HEK293 (cell line): ENCODE data around the gene CRELD1.

Experiments used
- IKZF3 ChIP-seq: fragments of 450-650 bp; IDR thresholded peaks from 2 replicates; pipeline ENCODE4 v1.5.0; 2018; ENCODE audit warnings: missing biosample characterization, mild to moderate bottlenecking, missing genetic modification characterization, moderate library complexity
- KLF1 ChIP-seq: fragments of 450-650 bp; formaldehyde crosslinking; IDR thresholded peaks from 2 replicates; pipeline ENCODE4 v1.5.1; 2016; ENCODE audit warnings: missing biosample characterization, missing genetic modification characterization
- PRDM1 ChIP-seq: fragments of 450-650 bp; formaldehyde crosslinking; IDR thresholded peaks from 2 replicates; pipeline ENCODE4; 2016; ENCODE audit warnings: missing biosample characterization, missing genetic modification characterization
- YY2 ChIP-seq: fragments of 450-650 bp; formaldehyde crosslinking; IDR thresholded peaks from 2 replicates; pipeline ENCODE4 v1.5.1; 2016; ENCODE audit warnings: missing biosample characterization, missing genetic modification characterization
- ZNF140 ChIP-seq: fragments of 450-650 bp; formaldehyde crosslinking; IDR thresholded peaks from 2 replicates; pipeline ENCODE4 v1.5.1; 2016; ENCODE audit warnings: missing biosample characterization, missing genetic modification characterization
- ZNF19 ChIP-seq: fragments of 450-650 bp; formaldehyde crosslinking; IDR thresholded peaks from 2 replicates; pipeline ENCODE4; 2016; ENCODE audit warnings: missing biosample characterization, missing genetic modification characterization, low read depth
- ZNF202 ChIP-seq: fragments of 450-650 bp; formaldehyde crosslinking; IDR thresholded peaks from 2 replicates; pipeline ENCODE4 v1.5.1; 2016; ENCODE audit warnings: missing biosample characterization, missing genetic modification characterization, borderline replicate concordance
- ZNF214 ChIP-seq: fragments of 450-650 bp; formaldehyde crosslinking; IDR thresholded peaks from 2 replicates; pipeline ENCODE4 v1.5.1; 2017; ENCODE audit warnings: missing biosample characterization, mild to moderate bottlenecking, missing genetic modification characterization, borderline replicate concordance
- ZNF239 ChIP-seq: fragments of 450-650 bp; formaldehyde crosslinking; IDR thresholded peaks from 2 replicates; pipeline ENCODE4 v1.5.1; 2016; ENCODE audit warnings: missing biosample characterization, missing genetic modification characterization
- ZNF341 ChIP-seq: fragments of 450-650 bp; formaldehyde crosslinking; IDR thresholded peaks from 2 replicates; pipeline ENCODE4; 2016; ENCODE audit warnings: low read depth, missing biosample characterization, missing genetic modification characterization
- ZNF350 ChIP-seq: fragments of 450-650 bp; formaldehyde crosslinking; IDR thresholded peaks from 2 replicates; pipeline ENCODE4 v1.5.0; 2017; ENCODE audit warnings: missing biosample characterization, mild to moderate bottlenecking, missing genetic modification characterization
- ZNF521 ChIP-seq: fragments of 450-650 bp; formaldehyde crosslinking; IDR thresholded peaks from 2 replicates; pipeline ENCODE4 v1.5.1; 2017; ENCODE audit warnings: missing biosample characterization, mild to moderate bottlenecking, missing genetic modification characterization
- ZNF529 ChIP-seq: fragments of 450-650 bp; formaldehyde crosslinking; IDR thresholded peaks from 2 replicates; pipeline ENCODE4 v1.5.1; 2017; ENCODE audit warnings: missing genetic modification characterization, missing biosample characterization; ENCODE audit not compliant: insufficient replicate concordance
- ZNF571 ChIP-seq: fragments of 450-650 bp; formaldehyde crosslinking; IDR thresholded peaks from 2 replicates; pipeline ENCODE4 v1.5.0; 2017; ENCODE audit warnings: missing biosample characterization, missing genetic modification characterization
- ZNF624 ChIP-seq: fragments of 450-650 bp; formaldehyde crosslinking; IDR thresholded peaks from 2 replicates; pipeline ENCODE4 v1.5.1; 2017; ENCODE audit warnings: missing biosample characterization, missing genetic modification characterization
- ZNF654 ChIP-seq: fragments of 450-650 bp; formaldehyde crosslinking; IDR thresholded peaks from 2 replicates; pipeline ENCODE4 v1.5.1; 2016; ENCODE audit warnings: low read depth, missing biosample characterization, missing genetic modification characterization
- ZNF658 ChIP-seq: fragments of 450-650 bp; formaldehyde crosslinking; IDR thresholded peaks from 2 replicates; pipeline ENCODE4; 2016; ENCODE audit warnings: missing biosample characterization, missing genetic modification characterization
- ZNF776 ChIP-seq: fragments of 450-650 bp; formaldehyde crosslinking; IDR thresholded peaks from 2 replicates; pipeline ENCODE4 v1.5.0; 2017; ENCODE audit warnings: missing biosample characterization, missing genetic modification characterization, borderline replicate concordance
- ZNF843 ChIP-seq: fragments of 450-650 bp; formaldehyde crosslinking; IDR thresholded peaks from 2 replicates; pipeline ENCODE4 v1.5.1; 2016; ENCODE audit warnings: missing biosample characterization, missing genetic modification characterization
- ZSCAN30 ChIP-seq: fragments of 450-650 bp; IDR thresholded peaks from 2 replicates; pipeline ENCODE4 v1.5.1; 2018; ENCODE audit warnings: missing biosample characterization, mild to moderate bottlenecking, missing genetic modification characterization, moderate library complexity
- TF ChIP-seq, protein P1 (sequence below): fragments of 450-650 bp; formaldehyde crosslinking; IDR thresholded peaks from 2 replicates; pipeline ENCODE4 v1.5.1; 2016; ENCODE audit warnings: missing biosample characterization, missing genetic modification characterization, low read depth
- TF ChIP-seq, protein P2 (sequence below): fragments of 450-650 bp; formaldehyde crosslinking; IDR thresholded peaks from 2 replicates; pipeline ENCODE4 v1.5.1; 2017; ENCODE audit warnings: missing biosample characterization, missing genetic modification characterization
- TF ChIP-seq, protein P3 (sequence below): sonication (generic); formaldehyde crosslinking; IDR thresholded peaks from 2 replicates; pipeline ENCODE4 v1.8.1; 2022; ENCODE audit warnings: mild to moderate bottlenecking, moderate library complexity, missing genetic modification reagents
- TF ChIP-seq, protein P4 (sequence below): fragments of 450-650 bp; formaldehyde crosslinking; IDR thresholded peaks from 2 replicates; pipeline ENCODE4; 2016; ENCODE audit warnings: missing biosample characterization, missing genetic modification characterization
- TF ChIP-seq, protein P5 (sequence below): fragments of 450-650 bp; formaldehyde crosslinking; IDR thresholded peaks from 2 replicates; pipeline ENCODE4 v1.5.1; 2016; ENCODE audit warnings: missing biosample characterization, missing genetic modification characterization
- TF ChIP-seq, protein P6 (sequence below): fragments of 450-650 bp; formaldehyde crosslinking; IDR thresholded peaks from 2 replicates; pipeline ENCODE4 v1.5.1; 2017; ENCODE audit warnings: missing biosample characterization, missing genetic modification characterization
- TF ChIP-seq, protein P7 (sequence below): fragments of 450-650 bp; formaldehyde crosslinking; IDR thresholded peaks from 2 replicates; pipeline ENCODE4 v1.5.1; 2016; ENCODE audit warnings: missing biosample characterization, missing genetic modification characterization

Gene CRELD1

DNA sequence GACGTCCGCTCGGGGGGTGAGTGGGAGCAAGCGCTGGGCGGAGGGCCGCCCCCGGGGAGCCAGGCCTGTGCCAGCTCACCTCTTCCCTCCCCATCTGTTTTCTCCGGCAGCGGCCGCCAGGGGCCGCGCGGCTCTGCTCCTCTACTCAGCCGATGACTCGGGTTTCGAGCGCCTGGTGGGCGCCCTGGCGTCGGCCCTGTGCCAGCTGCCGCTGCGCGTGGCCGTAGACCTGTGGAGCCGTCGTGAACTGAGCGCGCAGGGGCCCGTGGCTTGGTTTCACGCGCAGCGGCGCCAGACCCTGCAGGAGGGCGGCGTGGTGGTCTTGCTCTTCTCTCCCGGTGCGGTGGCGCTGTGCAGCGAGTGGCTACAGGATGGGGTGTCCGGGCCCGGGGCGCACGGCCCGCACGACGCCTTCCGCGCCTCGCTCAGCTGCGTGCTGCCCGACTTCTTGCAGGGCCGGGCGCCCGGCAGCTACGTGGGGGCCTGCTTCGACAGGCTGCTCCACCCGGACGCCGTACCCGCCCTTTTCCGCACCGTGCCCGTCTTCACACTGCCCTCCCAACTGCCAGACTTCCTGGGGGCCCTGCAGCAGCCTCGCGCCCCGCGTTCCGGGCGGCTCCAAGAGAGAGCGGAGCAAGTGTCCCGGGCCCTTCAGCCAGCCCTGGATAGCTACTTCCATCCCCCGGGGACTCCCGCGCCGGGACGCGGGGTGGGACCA lies 632 bp upstream of the CRELD1 start (continued):
- TF ChIP-seq, protein P1, sequence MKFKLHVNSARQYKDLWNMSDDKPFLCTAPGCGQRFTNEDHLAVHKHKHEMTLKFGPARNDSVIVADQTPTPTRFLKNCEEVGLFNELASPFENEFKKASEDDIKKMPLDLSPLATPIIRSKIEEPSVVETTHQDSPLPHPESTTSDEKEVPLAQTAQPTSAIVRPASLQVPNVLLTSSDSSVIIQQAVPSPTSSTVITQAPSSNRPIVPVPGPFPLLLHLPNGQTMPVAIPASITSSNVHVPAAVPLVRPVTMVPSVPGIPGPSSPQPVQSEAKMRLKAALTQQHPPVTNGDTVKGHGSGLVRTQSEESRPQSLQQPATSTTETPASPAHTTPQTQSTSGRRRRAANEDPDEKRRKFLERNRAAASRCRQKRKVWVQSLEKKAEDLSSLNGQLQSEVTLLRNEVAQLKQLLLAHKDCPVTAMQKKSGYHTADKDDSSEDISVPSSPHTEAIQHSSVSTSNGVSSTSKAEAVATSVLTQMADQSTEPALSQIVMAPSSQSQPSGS (tag by site-specific recombination) = no peak
- TF ChIP-seq, protein P2, sequence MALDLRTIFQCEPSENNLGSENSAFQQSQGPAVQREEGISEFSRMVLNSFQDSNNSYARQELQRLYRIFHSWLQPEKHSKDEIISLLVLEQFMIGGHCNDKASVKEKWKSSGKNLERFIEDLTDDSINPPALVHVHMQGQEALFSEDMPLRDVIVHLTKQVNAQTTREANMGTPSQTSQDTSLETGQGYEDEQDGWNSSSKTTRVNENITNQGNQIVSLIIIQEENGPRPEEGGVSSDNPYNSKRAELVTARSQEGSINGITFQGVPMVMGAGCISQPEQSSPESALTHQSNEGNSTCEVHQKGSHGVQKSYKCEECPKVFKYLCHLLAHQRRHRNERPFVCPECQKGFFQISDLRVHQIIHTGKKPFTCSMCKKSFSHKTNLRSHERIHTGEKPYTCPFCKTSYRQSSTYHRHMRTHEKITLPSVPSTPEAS (tag by site-specific recombination) = no peak
- TF ChIP-seq ZNF214 (tag by site-specific recombination) (no peak), YY2 (tag by site-specific recombination) (peak; percentile 53; the same call in 1 of the 2 replicates), ZNF140 (tag by site-specific recombination) (no peak), ZNF843 (tag by site-specific recombination) (peak; percentile 64; the same call in 1 of the 2 replicates), ZSCAN30 (tag by site-specific recombination) (peak; percentile 71), ZNF341 (peak; percentile 69), ZNF776 (tag by site-specific recombination) (no peak), ZNF19 (tag by site-specific recombination) (no peak), ZNF239 (tag by site-specific recombination) (no peak), ZNF571 (tag by site-specific recombination) (no peak), ZNF624 (tag by site-specific recombination) (no peak), ZNF350 (tag by site-specific recombination) (no peak), KLF1 (peak; percentile 72), ZNF654 (peak; percentile 38), PRDM1 (no peak), ZNF529 (tag by site-specific recombination) (no peak), ZNF658 (tag by site-specific recombination) (no peak), IKZF3 (tag by site-specific recombination) (no peak), ZNF521 (tag by site-specific recombination) (no peak), ZNF202 (no peak)
- TF ChIP-seq, protein P3, sequence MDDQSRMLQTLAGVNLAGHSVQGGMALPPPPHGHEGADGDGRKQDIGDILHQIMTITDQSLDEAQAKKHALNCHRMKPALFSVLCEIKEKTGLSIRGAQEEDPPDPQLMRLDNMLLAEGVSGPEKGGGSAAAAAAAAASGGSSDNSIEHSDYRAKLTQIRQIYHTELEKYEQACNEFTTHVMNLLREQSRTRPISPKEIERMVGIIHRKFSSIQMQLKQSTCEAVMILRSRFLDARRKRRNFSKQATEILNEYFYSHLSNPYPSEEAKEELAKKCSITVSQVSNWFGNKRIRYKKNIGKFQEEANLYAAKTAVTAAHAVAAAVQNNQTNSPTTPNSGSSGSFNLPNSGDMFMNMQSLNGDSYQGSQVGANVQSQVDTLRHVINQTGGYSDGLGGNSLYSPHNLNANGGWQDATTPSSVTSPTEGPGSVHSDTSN (CRISPR knock-in tag) = no peak
- TF ChIP-seq, protein P4, sequence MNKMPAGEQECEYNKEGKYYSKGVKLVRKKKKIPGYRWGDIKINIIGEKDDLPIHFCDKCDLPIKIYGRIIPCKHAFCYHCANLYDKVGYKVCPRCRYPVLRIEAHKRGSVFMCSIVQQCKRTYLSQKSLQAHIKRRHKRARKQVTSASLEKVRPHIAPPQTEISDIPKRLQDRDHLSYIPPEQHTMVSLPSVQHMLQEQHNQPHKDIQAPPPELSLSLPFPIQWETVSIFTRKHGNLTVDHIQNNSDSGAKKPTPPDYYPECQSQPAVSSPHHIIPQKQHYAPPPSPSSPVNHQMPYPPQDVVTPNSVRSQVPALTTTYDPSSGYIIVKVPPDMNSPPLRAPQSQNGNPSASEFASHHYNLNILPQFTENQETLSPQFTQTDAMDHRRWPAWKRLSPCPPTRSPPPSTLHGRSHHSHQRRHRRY (tag by site-specific recombination) = no peak
- TF ChIP-seq, protein P5, sequence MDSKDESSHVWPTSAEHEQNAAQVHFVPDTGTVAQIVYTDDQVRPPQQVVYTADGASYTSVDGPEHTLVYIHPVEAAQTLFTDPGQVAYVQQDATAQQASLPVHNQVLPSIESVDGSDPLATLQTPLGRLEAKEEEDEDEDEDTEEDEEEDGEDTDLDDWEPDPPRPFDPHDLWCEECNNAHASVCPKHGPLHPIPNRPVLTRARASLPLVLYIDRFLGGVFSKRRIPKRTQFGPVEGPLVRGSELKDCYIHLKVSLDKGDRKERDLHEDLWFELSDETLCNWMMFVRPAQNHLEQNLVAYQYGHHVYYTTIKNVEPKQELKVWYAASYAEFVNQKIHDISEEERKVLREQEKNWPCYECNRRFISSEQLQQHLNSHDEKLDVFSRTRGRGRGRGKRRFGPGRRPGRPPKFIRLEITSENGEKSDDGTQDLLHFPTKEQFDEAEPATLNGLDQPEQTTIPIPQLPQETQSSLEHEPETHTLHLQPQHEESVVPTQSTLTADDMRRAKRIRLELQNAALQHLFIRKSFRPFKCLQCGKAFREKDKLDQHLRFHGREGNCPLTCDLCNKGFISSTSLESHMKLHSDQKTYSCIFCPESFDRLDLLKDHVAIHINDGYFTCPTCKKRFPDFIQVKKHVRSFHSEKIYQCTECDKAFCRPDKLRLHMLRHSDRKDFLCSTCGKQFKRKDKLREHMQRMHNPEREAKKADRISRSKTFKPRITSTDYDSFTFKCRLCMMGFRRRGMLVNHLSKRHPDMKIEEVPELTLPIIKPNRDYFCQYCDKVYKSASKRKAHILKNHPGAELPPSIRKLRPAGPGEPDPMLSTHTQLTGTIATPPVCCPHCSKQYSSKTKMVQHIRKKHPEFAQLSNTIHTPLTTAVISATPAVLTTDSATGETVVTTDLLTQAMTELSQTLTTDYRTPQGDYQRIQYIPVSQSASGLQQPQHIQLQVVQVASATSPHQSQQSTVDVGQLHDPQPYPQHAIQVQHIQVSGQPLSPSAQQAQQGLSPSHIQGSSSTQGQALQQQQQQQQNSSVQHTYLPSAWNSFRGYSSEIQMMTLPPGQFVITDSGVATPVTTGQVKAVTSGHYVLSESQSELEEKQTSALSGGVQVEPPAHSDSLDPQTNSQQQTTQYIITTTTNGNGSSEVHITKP (tag by site-specific recombination) = peak; percentile 72
- TF ChIP-seq, protein P6, sequence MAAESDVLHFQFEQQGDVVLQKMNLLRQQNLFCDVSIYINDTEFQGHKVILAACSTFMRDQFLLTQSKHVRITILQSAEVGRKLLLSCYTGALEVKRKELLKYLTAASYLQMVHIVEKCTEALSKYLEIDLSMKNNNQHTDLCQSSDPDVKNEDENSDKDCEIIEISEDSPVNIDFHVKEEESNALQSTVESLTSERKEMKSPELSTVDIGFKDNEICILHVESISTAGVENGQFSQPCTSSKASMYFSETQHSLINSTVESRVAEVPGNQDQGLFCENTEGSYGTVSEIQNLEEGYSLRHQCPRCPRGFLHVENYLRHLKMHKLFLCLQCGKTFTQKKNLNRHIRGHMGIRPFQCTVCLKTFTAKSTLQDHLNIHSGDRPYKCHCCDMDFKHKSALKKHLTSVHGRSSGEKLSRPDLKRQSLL (tag by site-specific recombination) = 0 out of 2 replicates have a peak, but pooled peaks have one; percentile 21
- TF ChIP-seq, protein P7, sequence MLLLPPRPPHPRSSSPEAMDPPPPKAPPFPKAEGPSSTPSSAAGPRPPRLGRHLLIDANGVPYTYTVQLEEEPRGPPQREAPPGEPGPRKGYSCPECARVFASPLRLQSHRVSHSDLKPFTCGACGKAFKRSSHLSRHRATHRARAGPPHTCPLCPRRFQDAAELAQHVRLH = 0 out of 2 replicates have a peak, but pooled peaks have one; percentile 28
